ENCODE data around the gene TSKU. TPM values are rescaled to one million over a fixed set of nuclear protein-coding genes. Genes with fewer than 3 reads are reported as not detected.
A peak's percentile ranks its signal among the peaks of the same experiment; 100 is the strongest.

Gene TSKU
- polyA plus RNA-seq, 3 donors: not detected

- no peak for TF ChIP-seq CTCF (IDR thresholded peaks at IDR 0.05)
- 98% methylated on average over 4 of the region's 5 CpGs for WGBS (ENCODE audit: insufficient coverage)
- no peaks in the 10 kb centered on the region for H3K36me3 ChIP-seq (replicated peaks in 1 of 2; ENCODE audit: control insufficient read depth in 1 of 2, insufficient read depth in 2 of 2, low read length in 2 of 2)
- H3K79me2 ChIP-seq (ENCODE audit: insufficient read depth, low read length): no peaks in the 10 kb centered on the region
- Mint-ChIP-seq H3K27me3 (ENCODE audit: low read depth in 3 of 3) (peaks cover 36 to 53% (median 38%) of the 10 kb centered on the region in 3 donors), H3K4me3 (peak overlapping the region in 1 of 2 donors; percentile 36), H3K27ac (peak overlapping the region in 1 of 7 donors; percentile 38), H3K4me1 (peaks cover 18% of the 10 kb centered on the region), H3K9me3 (no peaks in the 10 kb centered on the region), H3K36me3 (peaks cover 0 to 7% of the 10 kb centered on the region in 2 donors)
- no peak overlapping the region for H2AFZ ChIP-seq (ENCODE audit: insufficient read depth, low read depth, low read length, poor library complexity, severe bottlenecking)
- peaks cover 9 to 11% of the 10 kb centered on the region in 2 donors for H3K4me1 ChIP-seq (ENCODE audit: control insufficient read depth in 1 of 2, insufficient read depth in 2 of 2, low read length in 2 of 2)
- H3K9ac ChIP-seq (ENCODE audit: insufficient read depth, low read length, poor library complexity, severe bottlenecking): no peak overlapping the region
- no peak overlapping the region for H3K27ac ChIP-seq (ENCODE audit: low read depth in 1 of 2, low read length in 2 of 2)
- H3K9me3 ChIP-seq (replicated peaks in 1 of 2; ENCODE audit: control insufficient read depth in 1 of 2, insufficient read depth in 1 of 2, low read length in 2 of 2): no peaks in the 10 kb centered on the region
- no peak overlapping the region for H3K4me3 ChIP-seq (replicated peaks in 1 of 3; ENCODE audit: low read depth in 2 of 3, low read length in 3 of 3)
- DNase-seq: no peak
- peaks cover 0 to 14% of the 10 kb centered on the region in 2 donors for H3K27me3 ChIP-seq (ENCODE audit: control insufficient read depth in 2 of 2, insufficient read depth in 2 of 2, low read length in 2 of 2)
- H4K20me1 ChIP-seq (ENCODE audit: insufficient read depth, low read length): no peaks in the 10 kb centered on the region
- no peak overlapping the region for H3K4me2 ChIP-seq (replicated peaks; ENCODE audit: extremely low read depth, low read length, poor library complexity, severe bottlenecking)
- intact Hi-C loops (cut with micrococcal nuclease): no loop called here
Measured at GRCh38 chr11:76762867-76763572, 20.1 kb upstream of the TSKU start.

- Mint-ChIP-seq H3K36me3 (peaks cover 0 to 7% of the 10 kb centered on the region in 2 donors), H3K9me3 (no peaks in the 10 kb centered on the region), H3K27me3 (ENCODE audit: low read depth in 3 of 3) (peaks cover 34 to 45% (median 38%) of the 10 kb centered on the region in 3 donors), H3K4me1 (peaks cover 26% of the 10 kb centered on the region), H3K27ac (no peak overlapping the region), H3K4me3 (no peak overlapping the region)
- peaks cover 0 to 14% of the 10 kb centered on the region in 2 donors for H3K27me3 ChIP-seq (ENCODE audit: control insufficient read depth in 2 of 2, insufficient read depth in 2 of 2, low read length in 2 of 2)
- H3K9ac ChIP-seq (ENCODE audit: insufficient read depth, low read length, poor library complexity, severe bottlenecking): no peak overlapping the region
- no peaks in the 10 kb centered on the region for H4K20me1 ChIP-seq (ENCODE audit: insufficient read depth, low read length)
- H3K4me1 ChIP-seq (ENCODE audit: control insufficient read depth in 1 of 2, insufficient read depth in 2 of 2, low read length in 2 of 2): peaks cover 15 to 19% of the 10 kb centered on the region in 2 donors
- no peak for TF ChIP-seq CTCF (IDR thresholded peaks at IDR 0.05)
- no peaks in the 10 kb centered on the region for H3K9me3 ChIP-seq (replicated peaks in 1 of 2; ENCODE audit: control insufficient read depth in 1 of 2, insufficient read depth in 1 of 2, low read length in 2 of 2)
- no peak overlapping the region for H3K4me3 ChIP-seq (replicated peaks in 1 of 3; ENCODE audit: low read depth in 2 of 3, low read length in 3 of 3)
- H3K27ac ChIP-seq (ENCODE audit: low read depth in 1 of 2, low read length in 2 of 2): no peak overlapping the region
- WGBS (ENCODE audit: insufficient coverage): 100% methylated on average over 2 of the region's 5 CpGs
- intact Hi-C loops (cut with micrococcal nuclease): no loop called here
- no peak overlapping the region for H3K4me2 ChIP-seq (replicated peaks; ENCODE audit: extremely low read depth, low read length, poor library complexity, severe bottlenecking)
- no peak overlapping the region for H2AFZ ChIP-seq (ENCODE audit: insufficient read depth, low read depth, low read length, poor library complexity, severe bottlenecking)
- H3K79me2 ChIP-seq (ENCODE audit: insufficient read depth, low read length): no peaks in the 10 kb centered on the region
- DNase-seq: no peak
- no peaks in the 10 kb centered on the region for H3K36me3 ChIP-seq (replicated peaks in 1 of 2; ENCODE audit: control insufficient read depth in 1 of 2, insufficient read depth in 2 of 2, low read length in 2 of 2)
Measured at GRCh38 chr11:76763573-76764346, 19.4 kb upstream of the TSKU start.

Data from CD14-positive monocyte (primary cell).